ENCODE measurements around the gene RPS18.

GRCh38 chr6:33289784-33290315, 18.0 kb downstream of the RPS18 start:
- TF ChIP-seq GATA2 (IDR thresholded peaks at IDR 0.05; ENCODE audit: low read depth, low read length) (no peak), GATA3 (IDR thresholded peaks at IDR 0.05; ENCODE audit: low read depth, low read length) (no peak)

Data from SH-SY5Y (cell line).